Endothelial cell of umbilical vein (primary cell): ENCODE data around the gene ULBP1.
"Not testable (repeated sequence)": the region's sequence is repeated elsewhere in the genome, so short reads cannot be mapped to it uniquely, and the experiment has no call there.

Experiments used
- CTCF ChIP-seq, 2 donors: IDR thresholded peaks; 1 replicate in 1 of 2; 2 replicates in 1 of 2; pipeline ENCODE4 v1.5.1; 2011; ENCODE audit warnings: low read length in 2 of 2, mild to moderate bottlenecking in 2 of 2, moderate library complexity in 2 of 2, control low read depth in 1 of 2, inconsistent platforms in 1 of 2, low read depth in 1 of 2; ENCODE audit not compliant: insufficient read depth in 1 of 2; ENCODE audit errors: extremely low read depth in 1 of 2
- EZH2 ChIP-seq: IDR thresholded peaks from 2 replicates; pipeline ENCODE4 v1.6.1; 2012; ENCODE audit warnings: borderline replicate concordance, low read depth, mild to moderate bottlenecking, moderate library complexity, low read length, inconsistent platforms; ENCODE audit not compliant: severe bottlenecking
- FOS ChIP-seq: IDR thresholded peaks from 2 replicates; pipeline ENCODE4 v1.6.1; 2011; ENCODE audit warnings: mild to moderate bottlenecking, low read length, moderate library complexity, borderline replicate concordance; ENCODE audit not compliant: insufficient read depth
- JUN ChIP-seq: IDR thresholded peaks from 2 replicates; pipeline ENCODE4 v1.6.1; 2011; ENCODE audit warnings: borderline replicate concordance, low read depth; ENCODE audit not compliant: insufficient read length, insufficient read depth
- POLR2A ChIP-seq: IDR thresholded peaks from 2 replicates; pipeline ENCODE4 v1.6.1; 2012; ENCODE audit warnings: low read depth, mild to moderate bottlenecking, control low read depth, low read length
- TF ChIP-seq, protein P1 (sequence below): IDR thresholded peaks from 2 replicates; pipeline ENCODE4 v1.6.1; 2011; ENCODE audit not compliant: insufficient read depth, insufficient read length

- not testable (repeated sequence) for TF ChIP-seq EZH2; JUN; CTCF (IDR thresholded peaks at IDR 0.05; ENCODE audit: extremely low read depth in 1 of 2, insufficient read depth in 1 of 2, low read depth in 1 of 2, low read length in 2 of 2); POLR2A; FOS
- TF ChIP-seq, protein P1, sequence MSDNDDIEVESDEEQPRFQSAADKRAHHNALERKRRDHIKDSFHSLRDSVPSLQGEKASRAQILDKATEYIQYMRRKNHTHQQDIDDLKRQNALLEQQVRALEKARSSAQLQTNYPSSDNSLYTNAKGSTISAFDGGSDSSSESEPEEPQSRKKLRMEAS, result not testable (repeated sequence)
These were observed 17.1 kb upstream of the ULBP1 start for GRCh38 chr6:149946631-149947030.
